RPMI8226 (cell line): Measurements from ENCODE around the gene DET1.
"Not testable (repeated sequence)": the region's sequence is repeated elsewhere in the genome, so short reads cannot be mapped to it uniquely, and the experiment has no call there.

Experiments used
- DNase-seq: peaks from one replicate; pipeline ENCODE4 v3.0.0-alpha.2; 2015

The DET1 gene

DNA sequence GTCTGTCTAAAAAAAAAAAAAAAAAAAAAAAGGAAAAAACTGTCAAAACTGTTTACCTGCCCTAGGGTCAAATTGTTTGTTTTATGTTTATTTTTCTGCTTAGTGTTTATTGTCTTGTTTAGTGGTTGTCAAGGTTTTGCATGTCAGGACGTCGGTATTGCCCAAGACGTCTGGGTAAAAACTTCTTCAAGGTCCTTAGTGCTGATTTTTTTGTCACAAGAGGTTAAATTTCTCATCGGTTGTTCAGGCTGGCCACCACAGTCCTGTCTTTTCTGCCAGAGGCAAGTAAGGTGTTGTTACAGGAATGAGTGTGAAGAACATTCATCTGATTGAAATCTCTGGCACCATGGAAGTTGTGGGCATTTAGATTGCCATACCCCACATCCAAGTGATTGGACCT lies 7.0 kb downstream of the DET1 start:
- DNase-seq: no peak

DNA sequence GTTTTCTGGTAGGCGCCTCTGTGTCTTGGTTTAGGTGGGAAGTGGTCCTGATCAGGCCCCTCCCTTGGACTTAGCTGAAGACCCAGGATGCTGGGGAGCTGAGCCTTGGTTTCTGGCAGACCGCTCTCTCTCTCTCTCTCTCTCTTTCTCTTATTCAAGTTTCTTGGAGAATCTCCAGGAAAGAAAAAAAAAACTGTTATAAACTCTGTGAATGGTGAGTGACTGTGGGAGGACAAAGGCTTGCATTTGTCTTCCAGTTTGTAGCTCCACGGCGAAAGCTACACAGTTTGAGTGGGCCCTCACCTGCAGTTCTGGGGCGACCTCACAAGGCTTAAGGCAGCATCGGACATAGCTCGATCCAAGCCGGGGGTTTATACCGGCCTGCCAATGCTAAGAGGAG lies 7.5 kb downstream of the DET1 start:
- no peak for DNase-seq

DNA sequence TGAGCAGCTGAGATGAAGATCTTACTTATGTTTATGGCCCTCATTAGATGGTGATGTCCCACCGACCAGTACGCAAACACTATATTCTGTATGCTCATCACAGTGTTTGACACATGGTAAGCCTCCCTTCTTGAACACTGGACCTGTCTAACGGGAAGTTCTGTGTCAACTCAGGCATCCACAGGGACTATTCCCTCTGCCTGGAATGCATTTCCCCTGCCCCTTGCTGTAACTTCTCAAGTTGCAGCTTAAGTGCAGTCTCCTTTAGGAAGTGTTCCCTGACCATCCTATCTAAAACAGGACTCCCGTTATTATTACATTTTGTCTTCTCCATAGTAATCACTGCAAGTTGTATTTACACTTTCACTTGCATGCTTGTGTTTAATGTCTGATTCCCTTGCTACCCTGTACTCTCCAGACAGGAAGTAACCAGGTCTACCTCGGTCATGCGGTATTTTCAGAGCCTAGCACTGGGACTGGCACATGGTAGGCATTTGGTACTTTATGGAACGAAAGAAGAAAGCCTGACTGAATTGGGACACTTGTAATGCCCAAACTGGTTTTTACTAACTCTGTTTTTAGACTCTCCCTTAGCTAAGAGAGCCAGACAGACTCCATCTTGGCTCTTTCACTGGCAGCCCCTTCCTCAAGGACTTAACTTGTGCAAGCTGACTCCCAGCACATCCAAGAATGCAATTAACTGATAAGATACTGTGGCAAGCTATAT lies 8.7 kb downstream of the DET1 start:
- no peak for DNase-seq

- no peak for DNase-seq
Measured at GRCh38 chr15:88535607-88536313, 10.7 kb downstream of the DET1 start.

- no peak for DNase-seq
Measured at GRCh38 chr15:88535100-88535499, 11.4 kb downstream of the DET1 start.

GRCh38 chr15:88533376-88533775 lies 13.1 kb downstream of the DET1 start:
- no peak for DNase-seq

DNA sequence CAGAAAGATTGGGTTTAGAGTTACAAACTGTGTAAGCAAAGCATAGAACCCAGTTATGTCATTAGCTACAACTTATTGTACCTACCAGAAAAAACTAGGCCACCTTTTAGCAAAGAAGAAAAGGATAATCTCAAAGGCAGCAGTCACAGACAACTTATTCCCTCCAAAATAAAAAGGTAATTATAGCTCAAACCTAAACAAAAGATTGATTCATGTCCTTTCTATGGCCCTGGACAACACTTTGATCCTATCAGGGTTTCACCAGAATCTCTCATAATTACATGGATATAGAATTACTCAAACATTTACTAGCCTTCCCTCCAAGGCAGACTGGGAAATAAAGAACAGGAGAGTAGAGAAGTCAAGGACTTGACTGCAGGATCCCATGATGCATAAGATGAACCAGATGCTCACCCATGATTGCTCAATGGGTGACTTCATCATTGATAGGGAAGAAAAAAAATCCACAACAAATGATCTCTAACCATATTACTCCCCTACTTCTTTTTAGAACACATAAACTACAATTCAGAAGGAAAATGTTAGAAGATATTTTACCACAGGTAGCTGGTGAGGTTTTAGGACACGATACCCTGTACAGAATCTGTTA lies 17.4 kb downstream of the DET1 start:
- no peak for DNase-seq

- DNase-seq: no peak
Measured at GRCh38 chr15:88526247-88526879, 20.1 kb downstream of the DET1 start.

- DNase-seq: no peak
Measured at GRCh38 chr15:88525418-88525817, 21.1 kb downstream of the DET1 start.

DNA sequence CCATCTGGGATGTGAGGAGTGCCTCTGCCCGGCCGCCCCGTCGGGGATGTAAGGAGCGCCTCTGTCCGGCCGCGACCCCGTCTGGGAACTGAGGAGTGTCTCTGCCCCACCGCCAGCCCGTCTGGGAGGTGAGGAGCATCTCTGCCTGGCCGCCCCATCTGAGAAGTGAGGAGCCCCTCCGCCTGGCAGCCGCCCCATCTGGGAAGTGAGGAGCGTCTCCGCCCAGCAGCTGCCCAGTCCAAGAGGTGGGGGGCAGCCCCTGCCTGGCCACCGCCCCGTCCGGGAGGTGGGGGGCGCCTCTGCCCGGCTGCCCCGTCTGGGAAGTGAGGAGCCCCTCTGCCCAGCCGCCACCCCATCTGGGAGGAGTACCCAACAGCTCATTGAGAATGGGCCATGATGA lies 22.4 kb downstream of the DET1 start:
- not testable (repeated sequence) for DNase-seq

GRCh38 chr15:88518903-88519302 lies 27.6 kb downstream of the DET1 start:
- no peak for DNase-seq

- DNase-seq: no peak
Measured at GRCh38 chr15:88513195-88513594, 33.3 kb downstream of the DET1 start.

DNA sequence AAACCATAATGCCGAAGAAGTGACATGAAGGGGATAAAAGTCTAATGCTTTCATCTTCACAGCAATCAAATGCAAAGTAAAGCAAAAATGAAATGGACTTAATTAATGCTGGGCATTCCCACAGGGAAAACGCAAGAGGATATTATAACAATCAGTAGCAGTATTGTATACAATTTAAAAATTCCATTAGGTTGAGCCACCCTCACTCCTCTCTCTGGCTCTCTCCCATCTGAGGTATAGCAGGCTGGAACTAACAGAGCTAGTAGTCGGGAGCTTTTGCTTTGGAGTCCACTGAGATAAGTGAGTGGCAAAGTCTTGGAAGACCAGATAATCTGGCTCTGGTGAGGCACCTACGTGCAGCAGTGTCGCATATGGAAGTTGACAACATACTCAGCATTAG lies 33.9 kb downstream of the DET1 start:
- DNase-seq: no peak

GRCh38 chr15:88512078-88512477 lies 34.4 kb downstream of the DET1 start:
- DNase-seq: no peak

DNA sequence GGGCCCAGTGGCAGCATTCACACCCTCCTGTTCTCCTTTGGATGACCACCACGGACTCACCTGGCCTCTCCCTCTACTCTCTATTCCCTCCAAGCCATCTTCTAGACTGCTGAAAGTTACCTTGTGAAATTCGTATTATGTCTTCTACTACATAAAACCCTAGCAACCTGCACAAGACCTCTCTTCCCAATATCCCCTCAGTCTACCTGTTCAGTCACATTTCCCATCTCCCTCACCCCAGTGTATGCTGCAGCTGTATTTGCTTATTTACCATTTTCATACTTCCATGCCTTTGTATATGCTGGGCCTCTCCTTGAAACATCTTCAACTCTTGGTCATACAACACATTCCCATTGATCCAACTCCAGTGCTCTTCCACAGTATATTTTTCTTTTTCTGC lies 35.3 kb downstream of the DET1 start:
- DNase-seq: no peak

DNA sequence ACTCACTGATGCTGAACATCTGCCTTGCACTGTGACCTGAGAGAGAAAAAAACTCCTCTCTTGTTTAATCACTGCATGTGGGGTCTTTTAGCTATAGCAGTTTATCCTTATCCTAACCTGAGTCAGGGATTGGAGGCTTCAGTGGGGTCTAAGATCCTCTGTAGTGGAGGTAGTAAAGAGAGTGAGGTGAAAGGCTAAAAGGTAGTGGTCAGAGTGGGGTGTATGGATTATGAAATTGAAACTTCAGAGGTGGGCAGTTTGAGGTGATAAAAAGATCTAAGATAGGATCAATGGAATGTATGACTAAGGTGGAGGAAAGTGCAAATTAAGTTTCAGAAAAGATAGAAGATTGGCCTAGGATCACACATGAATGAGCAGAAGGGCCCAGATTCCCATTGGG lies 36.5 kb downstream of the DET1 start:
- DNase-seq: no peak

DNA sequence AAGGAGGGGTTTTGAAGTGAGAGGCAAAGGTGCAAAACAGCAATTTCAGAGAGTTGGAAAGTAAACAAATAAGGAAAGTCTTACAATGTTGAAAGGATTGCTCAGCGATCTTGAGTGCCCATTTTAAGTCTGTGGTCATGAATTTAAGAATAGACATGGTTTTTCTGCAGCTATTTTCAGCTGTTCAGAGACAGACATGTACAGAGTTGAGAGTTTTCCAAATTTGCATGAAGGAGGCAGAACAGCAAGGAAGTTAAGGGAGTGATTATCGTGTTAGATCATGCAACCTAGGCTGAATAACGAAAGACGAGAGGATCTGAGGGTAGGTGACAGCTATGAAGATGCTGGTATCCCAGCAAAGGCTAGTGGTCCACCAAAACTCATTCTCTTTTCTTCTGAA lies 37.2 kb downstream of the DET1 start:
- peak; percentile 12 for DNase-seq

DNA sequence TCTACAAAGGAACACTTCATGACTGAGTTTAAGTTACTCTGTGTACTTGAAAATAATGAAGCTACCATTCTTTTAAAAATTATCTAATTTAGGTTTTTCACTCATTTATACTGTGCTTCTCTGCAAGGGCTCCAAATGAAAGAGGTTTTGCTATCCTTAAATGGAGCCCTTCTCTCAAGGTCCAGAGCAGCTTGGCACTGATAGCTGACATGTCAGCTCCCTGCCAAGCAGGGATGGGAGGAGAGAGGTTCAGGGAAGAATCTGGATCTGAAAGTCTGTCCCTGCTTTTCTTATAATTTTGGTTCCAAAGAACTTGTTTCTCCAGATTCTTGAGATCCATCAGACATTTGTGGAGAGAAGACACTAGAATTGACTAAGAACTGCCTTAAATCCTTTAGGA lies 39.9 kb downstream of the DET1 start:
- no peak for DNase-seq

DNA sequence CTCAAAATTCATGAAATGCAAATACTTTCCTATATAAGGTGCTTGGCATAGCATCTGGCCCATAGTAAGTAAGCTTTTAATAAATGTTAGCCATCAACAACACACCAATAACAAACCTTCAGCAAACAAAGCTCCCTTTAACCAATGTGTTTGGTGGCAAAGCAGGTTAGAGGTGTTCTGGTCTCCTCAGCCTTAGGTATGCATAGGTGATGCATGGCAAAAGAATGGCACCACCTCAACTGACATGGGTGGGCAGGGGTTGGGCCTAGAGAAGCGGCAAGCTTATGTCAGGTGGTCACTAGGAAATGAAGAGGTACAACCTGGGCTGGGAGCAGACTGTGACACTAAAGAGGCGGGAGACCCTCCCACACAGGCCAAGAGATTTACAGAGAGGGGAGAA lies 40.8 kb downstream of the DET1 start:
- no peak for DNase-seq

- no peak for DNase-seq
Measured at GRCh38 chr15:88504445-88504844, 42.0 kb downstream of the DET1 start.

DNA sequence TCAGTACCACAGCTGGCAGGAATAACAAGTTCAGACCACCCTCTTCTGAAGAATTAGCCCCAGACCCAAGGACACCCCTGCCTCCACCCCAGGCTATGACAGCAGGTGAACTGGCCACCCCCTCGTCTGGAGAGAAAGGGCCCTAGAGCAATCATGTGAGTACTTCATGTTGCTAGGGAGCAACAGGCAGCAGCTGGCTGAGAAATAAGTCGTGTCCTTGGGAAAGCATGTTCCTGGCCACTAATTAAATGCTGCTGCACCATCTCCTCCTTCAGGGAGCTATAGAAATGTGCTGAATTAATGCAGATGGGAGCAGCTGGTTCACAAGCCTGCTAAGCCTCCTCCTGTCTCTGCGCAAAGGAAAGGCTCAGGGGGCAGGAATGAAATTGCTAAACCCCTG lies 47.5 kb downstream of the DET1 start:
- no peak for DNase-seq

GRCh38 chr15:88497109-88497765 lies 49.2 kb downstream of the DET1 start:
- DNase-seq: no peak

DNA sequence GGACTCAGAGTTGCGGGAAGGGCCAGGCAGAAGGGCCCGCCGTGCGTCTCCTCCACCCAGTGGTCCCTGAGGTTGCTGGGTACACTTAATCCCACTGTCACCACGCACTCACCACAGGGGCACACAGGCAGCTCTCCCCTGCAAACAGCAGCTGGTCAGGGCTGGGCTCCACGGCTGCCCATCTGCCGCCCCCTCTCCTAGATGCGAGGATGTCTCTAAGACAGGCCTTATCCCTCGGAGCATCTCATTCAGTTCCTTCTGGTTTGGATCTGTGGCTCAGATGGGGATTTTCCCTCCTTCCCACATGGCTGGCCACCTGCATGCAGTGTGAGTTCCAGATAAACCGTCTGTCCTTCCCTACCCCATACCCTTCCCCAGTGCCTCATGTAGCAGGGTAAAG lies 52.6 kb downstream of the DET1 start:
- DNase-seq: no peak
